Esophagus muscularis mucosa (tissue), 4 donors: ENCODE measurements around the gene NELFA. TPM values are rescaled to one million over a fixed set of nuclear protein-coding genes. Genes with fewer than 3 reads are reported as not detected.

Experiments
- DNase-seq: peaks from one replicate; pipeline ENCODE4 v3.0.0-alpha.2; 2017; ENCODE audit errors: extremely low spot score
- H3K27ac ChIP-seq, 4 donors: fragments of 200-600 bp; sonication (generic); replicated peaks in 1 of 4; 1 replicate in 3 of 4; 2 replicates in 1 of 4; pipeline ENCODE4 v1.5.1; 2016 to 2019; ENCODE audit warnings: mild to moderate bottlenecking in 1 of 4
- H3K27me3 ChIP-seq, 4 donors: fragments of 200-600 bp; sonication (generic); one replicate each; pipeline versions ENCODE4 v1.5.1 to v1.6.0; 2016 to 2019
- H3K36me3 ChIP-seq, 4 donors: fragments of 200-600 bp; sonication (generic); one replicate each; pipeline ENCODE4 v1.5.1; 2016 to 2019
- H3K4me1 ChIP-seq, 4 donors: fragments of 200-600 bp; sonication (generic); one replicate each; pipeline ENCODE4 v1.5.1; 2016 to 2019
- H3K4me3 ChIP-seq, 4 donors: fragments of 200-600 bp; sonication (generic); 1 replicate in 2 of 4; 2 replicates in 2 of 4; pipeline ENCODE4 v1.5.1; 2016 to 2019; ENCODE audit warnings: mild to moderate bottlenecking in 4 of 4, moderate library complexity in 1 of 4
- H3K9me3 ChIP-seq, 4 donors: fragments of 200-600 bp; sonication (generic); 1 replicate in 3 of 4; 2 replicates in 1 of 4; pipeline ENCODE4 v1.5.1; 2016 to 2019
- EP300 ChIP-seq: sonication (generic); formaldehyde crosslinking; IDR thresholded peaks from one replicate; pipeline ENCODE4 v1.6.1; 2017; ENCODE audit warnings: antibody characterized with exemption
- POLR2A ChIP-seq: fragments of 450-650 bp; IDR thresholded peaks from one replicate; pipeline ENCODE4 v1.6.1; 2017; ENCODE audit warnings: antibody characterized with exemption, moderate library complexity, mild to moderate bottlenecking, low read depth
- POLR2AphosphoS5 ChIP-seq, 2 donors: sonication (generic); formaldehyde crosslinking; IDR thresholded peaks; one replicate each; pipeline ENCODE4 v1.6.1; 2017; ENCODE audit warnings: antibody characterized with exemption in 2 of 2
- WGBS: methylation state at CpG from one replicate; pipeline ENCODE4 v1.1.5; 2018; 5-methylcytosine and 5-hydroxymethylcytosine counted together
- intact Hi-C: fragments of 100-400 bp; cut with DNase I; formaldehyde crosslinking; loops from one replicate; pipeline ENCODE4 v1.15.1; 2023
- total RNA-seq, 4 donors: library from RNA; depleted of rRNA; stranded (reverse); fragments of >200 nt; gene quantifications; one replicate each; pipeline versions ENCODE4 v1.1.0 to v1.2.1, GENCODE V29; 2016
- TF ChIP-seq, protein P1 (sequence below), 3 experiments: fragments of 200-600 bp in 2 of 3; fragments of 450-650 bp in 1 of 3; sonication (generic) in 2 of 3; IDR thresholded peaks; one replicate each; pipeline ENCODE4 v1.5.1; 2017 to 2019; ENCODE audit warnings: antibody characterized with exemption in 3 of 3, mild to moderate bottlenecking in 2 of 3, moderate library complexity in 1 of 3

The NELFA gene
- total RNA-seq, 4 donors from 2014 or later: 15.4 to 23.7 (median 18.7) TPM

DNA sequence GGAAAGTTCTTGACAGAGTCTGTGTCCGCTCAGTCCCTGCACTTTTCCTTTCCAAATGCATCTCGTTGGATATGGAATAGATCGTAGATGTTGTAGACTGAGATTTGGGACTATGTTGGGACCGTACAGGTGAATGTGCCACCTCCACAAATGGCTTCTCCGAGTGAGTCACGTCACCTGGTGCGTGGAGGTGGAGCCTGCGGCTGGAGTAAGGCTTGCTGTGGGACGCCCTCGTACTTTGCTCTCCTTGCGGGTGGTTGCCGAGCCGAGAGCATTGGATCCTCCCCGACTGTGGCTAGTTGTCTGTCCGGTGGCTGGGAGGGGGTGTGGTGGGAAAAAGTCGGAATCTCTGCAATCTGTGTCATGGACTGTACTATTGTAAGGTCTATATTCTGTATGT lies 60.5 kb downstream of the NELFA start:
- Histone ChIP-seq H3K9me3 (no peaks in the 10 kb centered on the region), H3K27ac (no peak overlapping the region), H3K36me3 (peaks cover 15 to 56% (median 29%) of the 10 kb centered on the region in 4 donors), H3K27me3 (no peaks in the 10 kb centered on the region), H3K4me3 (no peak overlapping the region), H3K4me1 (peaks cover 0 to 9% (median 3%) of the 10 kb centered on the region in 4 donors)
- no peak for TF ChIP-seq POLR2A
- TF ChIP-seq, protein P1, sequence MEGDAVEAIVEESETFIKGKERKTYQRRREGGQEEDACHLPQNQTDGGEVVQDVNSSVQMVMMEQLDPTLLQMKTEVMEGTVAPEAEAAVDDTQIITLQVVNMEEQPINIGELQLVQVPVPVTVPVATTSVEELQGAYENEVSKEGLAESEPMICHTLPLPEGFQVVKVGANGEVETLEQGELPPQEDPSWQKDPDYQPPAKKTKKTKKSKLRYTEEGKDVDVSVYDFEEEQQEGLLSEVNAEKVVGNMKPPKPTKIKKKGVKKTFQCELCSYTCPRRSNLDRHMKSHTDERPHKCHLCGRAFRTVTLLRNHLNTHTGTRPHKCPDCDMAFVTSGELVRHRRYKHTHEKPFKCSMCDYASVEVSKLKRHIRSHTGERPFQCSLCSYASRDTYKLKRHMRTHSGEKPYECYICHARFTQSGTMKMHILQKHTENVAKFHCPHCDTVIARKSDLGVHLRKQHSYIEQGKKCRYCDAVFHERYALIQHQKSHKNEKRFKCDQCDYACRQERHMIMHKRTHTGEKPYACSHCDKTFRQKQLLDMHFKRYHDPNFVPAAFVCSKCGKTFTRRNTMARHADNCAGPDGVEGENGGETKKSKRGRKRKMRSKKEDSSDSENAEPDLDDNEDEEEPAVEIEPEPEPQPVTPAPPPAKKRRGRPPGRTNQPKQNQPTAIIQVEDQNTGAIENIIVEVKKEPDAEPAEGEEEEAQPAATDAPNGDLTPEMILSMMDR (IDR thresholded peaks at IDR 0.05): no peak
- no peak for TF ChIP-seq POLR2AphosphoS5 (IDR thresholded peaks at IDR 0.05)
- TF ChIP-seq EP300: no peak
- no peak for DNase-seq
- 96% methylated on average over 16 of the region's 16 CpGs for WGBS
- intact Hi-C loops: no loop called here

DNA sequence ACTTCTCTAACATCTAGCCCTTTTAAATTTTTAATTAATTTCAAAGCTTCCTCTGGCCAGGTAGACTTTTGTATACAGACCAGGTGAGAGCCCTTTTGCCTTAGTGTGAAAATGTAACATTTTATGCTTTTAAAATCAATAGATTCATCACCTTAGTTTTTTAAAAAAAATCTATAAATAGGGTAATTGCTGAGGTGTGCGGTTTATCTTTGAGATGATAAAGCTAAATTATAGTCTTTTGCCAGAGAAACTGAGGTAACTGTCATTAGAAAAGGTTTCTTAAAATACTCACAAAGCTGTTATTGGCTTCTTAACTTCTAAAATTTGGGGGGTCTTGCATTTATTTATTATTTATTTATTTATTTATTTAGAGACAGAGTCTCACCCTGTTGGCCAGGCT lies 62.9 kb downstream of the NELFA start:
- Histone ChIP-seq H3K4me1 (peaks cover 0 to 9% (median 5%) of the 10 kb centered on the region in 4 donors), H3K27ac (no peak overlapping the region), H3K36me3 (peaks cover 0 to 50% (median 23%) of the 10 kb centered on the region in 4 donors), H3K9me3 (no peaks in the 10 kb centered on the region), H3K4me3 (no peak overlapping the region), H3K27me3 (no peaks in the 10 kb centered on the region)
- WGBS: 100% methylated on average over 1 of the region's 1 CpG
- DNase-seq: no peak
- intact Hi-C loops: no loop called here
- TF ChIP-seq POLR2A: no peak
- TF ChIP-seq EP300: no peak
- TF ChIP-seq, protein P1 (IDR thresholded peaks at IDR 0.05): no peak
- TF ChIP-seq POLR2AphosphoS5 (IDR thresholded peaks at IDR 0.05): no peak

DNA sequence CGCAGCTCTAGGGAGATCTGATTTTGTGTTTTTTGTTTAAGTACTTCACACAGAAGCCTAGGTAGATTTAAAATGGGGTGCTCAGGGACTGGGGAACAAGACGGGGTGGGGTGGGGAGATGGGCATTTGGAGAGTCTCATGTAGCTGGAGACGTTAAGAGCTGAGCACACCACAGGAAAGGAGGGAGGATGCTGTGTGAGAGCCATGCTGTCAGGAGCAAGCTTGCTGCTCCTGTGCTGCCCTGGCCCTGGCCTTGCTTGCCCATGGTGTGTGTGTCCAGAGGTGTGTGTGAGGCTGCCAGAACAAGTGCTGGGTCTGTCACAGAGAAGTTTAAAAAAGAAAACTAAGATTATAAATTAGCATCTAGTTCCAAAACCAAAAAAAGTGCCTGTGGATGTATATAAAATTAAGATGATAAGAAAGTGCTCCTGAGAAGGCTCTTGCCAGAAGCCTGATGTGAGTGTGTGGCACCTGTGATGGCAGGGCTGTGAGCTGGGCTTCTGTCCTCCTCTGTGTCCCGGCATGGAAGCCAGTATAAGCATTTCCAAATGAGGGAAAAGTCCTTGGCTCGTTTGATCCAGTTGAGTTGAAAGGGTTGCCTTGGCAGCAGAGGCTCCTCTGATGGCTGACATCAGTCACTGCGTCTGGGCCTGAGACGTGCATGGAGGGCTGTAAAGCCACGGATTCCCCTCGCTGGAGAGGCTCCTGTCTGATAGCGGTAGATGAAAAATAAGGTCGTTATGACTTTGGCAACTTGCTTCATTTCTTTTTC lies 63.5 kb downstream of the NELFA start:
- Histone ChIP-seq H3K36me3 (peaks cover 0 to 49% (median 25%) of the 10 kb centered on the region in 4 donors), H3K27ac (no peak overlapping the region), H3K9me3 (no peaks in the 10 kb centered on the region), H3K4me3 (no peak overlapping the region), H3K4me1 (peaks cover 0 to 11% (median 7%) of the 10 kb centered on the region in 4 donors), H3K27me3 (no peaks in the 10 kb centered on the region)
- DNase-seq: no peak
- no peak for TF ChIP-seq POLR2A
- TF ChIP-seq, protein P1 (IDR thresholded peaks at IDR 0.05): no peak
- no peak for TF ChIP-seq POLR2AphosphoS5 (IDR thresholded peaks at IDR 0.05)
- no peak for TF ChIP-seq EP300
- intact Hi-C loops: no loop called here
- WGBS: 61% methylated on average over 11 of the region's 11 CpGs

DNA sequence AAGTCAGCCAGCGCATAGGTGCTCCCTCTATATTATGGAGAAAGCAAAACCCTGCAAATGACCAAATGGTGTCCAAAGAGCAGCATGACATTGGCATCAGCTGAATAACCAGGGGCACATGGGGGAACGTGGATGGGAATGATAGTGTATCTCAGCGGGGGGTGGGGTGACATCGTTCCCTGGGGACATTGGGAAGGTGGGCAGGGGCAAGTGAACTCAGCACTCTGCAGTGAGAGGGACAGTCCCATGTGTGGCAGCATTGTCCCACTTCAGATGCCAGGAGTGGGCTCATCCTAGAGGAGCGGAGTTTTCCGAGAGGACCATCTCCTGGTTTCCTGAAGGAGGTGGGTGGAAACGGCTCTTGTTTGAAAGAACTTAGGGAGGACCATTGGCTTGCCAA lies 64.8 kb downstream of the NELFA start:
- H3K27me3 ChIP-seq: no peaks in the 10 kb centered on the region
- no peaks in the 10 kb centered on the region for H3K9me3 ChIP-seq
- DNase-seq: no peak
- no peak overlapping the region for H3K4me3 ChIP-seq
- H3K36me3 ChIP-seq: peaks cover 6 to 60% (median 29%) of the 10 kb centered on the region in 4 donors
- intact Hi-C loops: no loop called here
- no peak for TF ChIP-seq POLR2A
- TF ChIP-seq, protein P1 (IDR thresholded peaks at IDR 0.05): no peak
- no peak for TF ChIP-seq POLR2AphosphoS5 (IDR thresholded peaks at IDR 0.05)
- 93% methylated on average over 7 of the region's 7 CpGs for WGBS
- no peak overlapping the region for H3K27ac ChIP-seq
- peaks cover 0 to 11% (median 7%) of the 10 kb centered on the region in 4 donors for H3K4me1 ChIP-seq
